Peyer's patch (tissue), 4 donors: ENCODE measurements around the gene DNHD1. TPM values are rescaled to one million over a fixed set of nuclear protein-coding genes. Genes with fewer than 3 reads are reported as not detected.

Experiments used
- DNase-seq, 3 donors: peaks; one replicate each; pipeline ENCODE4 v3.0.0-alpha.2; 2017 to 2019
- H3K27ac ChIP-seq, 4 donors: fragments of 200-600 bp; sonication (generic); one replicate each; pipeline ENCODE4 v1.5.1; 2016 to 2019
- H3K27me3 ChIP-seq, 2 donors: fragments of 200-600 bp; sonication (generic); one replicate each; pipeline ENCODE4 v1.5.1; 2019
- H3K36me3 ChIP-seq, 3 donors: fragments of 200-600 bp; sonication (generic); one replicate each; pipeline ENCODE4 v1.5.1; 2016 to 2019
- H3K4me1 ChIP-seq, 4 donors: fragments of 200-600 bp; sonication (generic); one replicate each; pipeline ENCODE4 v1.5.1; 2016 to 2019
- H3K4me3 ChIP-seq, 4 donors: fragments of 200-600 bp; sonication (generic); 1 replicate in 3 of 4; 2 replicates in 1 of 4; pipeline ENCODE4 v1.5.1; 2016 to 2019; ENCODE audit warnings: mild to moderate bottlenecking in 1 of 4
- H3K9me3 ChIP-seq, 4 donors: fragments of 200-600 bp; sonication (generic); one replicate each; pipeline ENCODE4 v1.5.1; 2016 to 2019; ENCODE audit warnings: mild to moderate bottlenecking in 1 of 4
- POLR2A ChIP-seq, 2 donors: fragments of 450-650 bp; IDR thresholded peaks; one replicate each; pipeline ENCODE4 v1.5.1; 2017; ENCODE audit warnings: antibody characterized with exemption in 2 of 2, mild to moderate bottlenecking in 2 of 2, moderate library complexity in 2 of 2
- total RNA-seq, 4 donors: library from RNA; depleted of rRNA; stranded (reverse); fragments of >200 nt; gene quantifications; one replicate each; pipeline ENCODE4 v1.1.0, GENCODE V29; 2016
- TF ChIP-seq, protein P1 (sequence below), 6 experiments: fragments of 450-650 bp in 4 of 6; fragments of 200-600 bp in 2 of 6; sonication (generic) in 1 of 6; IDR thresholded peaks; one replicate each; pipeline ENCODE4 v1.5.1; 2017 to 2019; ENCODE audit warnings: antibody characterized with exemption in 6 of 6, mild to moderate bottlenecking in 3 of 6, moderate library complexity in 1 of 6

DNHD1 gene
- total RNA-seq, 4 donors from 2014 or later, result 23.5 to 64.4 (median 52.0) TPM

GRCh38 chr11:6538945-6539344 lies 41.9 kb downstream of the DNHD1 start:
- Histone ChIP-seq H3K4me1 (no peaks in the 10 kb centered on the region), H3K27ac (no peak overlapping the region), H3K27me3 (no peaks in the 10 kb centered on the region), H3K4me3 (no peak overlapping the region), H3K9me3 (no peaks in the 10 kb centered on the region), H3K36me3 (peaks cover 0 to 4% (median 0%) of the 10 kb centered on the region in 3 donors)
- DNase-seq, result no peak
- TF ChIP-seq POLR2A (IDR thresholded peaks at IDR 0.05), result no peak
- TF ChIP-seq, protein P1, sequence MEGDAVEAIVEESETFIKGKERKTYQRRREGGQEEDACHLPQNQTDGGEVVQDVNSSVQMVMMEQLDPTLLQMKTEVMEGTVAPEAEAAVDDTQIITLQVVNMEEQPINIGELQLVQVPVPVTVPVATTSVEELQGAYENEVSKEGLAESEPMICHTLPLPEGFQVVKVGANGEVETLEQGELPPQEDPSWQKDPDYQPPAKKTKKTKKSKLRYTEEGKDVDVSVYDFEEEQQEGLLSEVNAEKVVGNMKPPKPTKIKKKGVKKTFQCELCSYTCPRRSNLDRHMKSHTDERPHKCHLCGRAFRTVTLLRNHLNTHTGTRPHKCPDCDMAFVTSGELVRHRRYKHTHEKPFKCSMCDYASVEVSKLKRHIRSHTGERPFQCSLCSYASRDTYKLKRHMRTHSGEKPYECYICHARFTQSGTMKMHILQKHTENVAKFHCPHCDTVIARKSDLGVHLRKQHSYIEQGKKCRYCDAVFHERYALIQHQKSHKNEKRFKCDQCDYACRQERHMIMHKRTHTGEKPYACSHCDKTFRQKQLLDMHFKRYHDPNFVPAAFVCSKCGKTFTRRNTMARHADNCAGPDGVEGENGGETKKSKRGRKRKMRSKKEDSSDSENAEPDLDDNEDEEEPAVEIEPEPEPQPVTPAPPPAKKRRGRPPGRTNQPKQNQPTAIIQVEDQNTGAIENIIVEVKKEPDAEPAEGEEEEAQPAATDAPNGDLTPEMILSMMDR (IDR thresholded peaks at IDR 0.05), result no peak

- no peak overlapping the region for H3K4me3 ChIP-seq
- no peaks in the 10 kb centered on the region for H3K27me3 ChIP-seq
- no peak for TF ChIP-seq POLR2A (IDR thresholded peaks at IDR 0.05)
- TF ChIP-seq, protein P1 (IDR thresholded peaks at IDR 0.05), result no peak
- peaks cover 0 to 11% (median 0%) of the 10 kb centered on the region in 3 donors for H3K36me3 ChIP-seq
- no peak for DNase-seq
- H3K4me1 ChIP-seq, result no peaks in the 10 kb centered on the region
- no peaks in the 10 kb centered on the region for H3K9me3 ChIP-seq
- H3K27ac ChIP-seq, result no peak overlapping the region
Measured at GRCh38 chr11:6539748-6540268, 42.7 kb downstream of the DNHD1 start.

DNA sequence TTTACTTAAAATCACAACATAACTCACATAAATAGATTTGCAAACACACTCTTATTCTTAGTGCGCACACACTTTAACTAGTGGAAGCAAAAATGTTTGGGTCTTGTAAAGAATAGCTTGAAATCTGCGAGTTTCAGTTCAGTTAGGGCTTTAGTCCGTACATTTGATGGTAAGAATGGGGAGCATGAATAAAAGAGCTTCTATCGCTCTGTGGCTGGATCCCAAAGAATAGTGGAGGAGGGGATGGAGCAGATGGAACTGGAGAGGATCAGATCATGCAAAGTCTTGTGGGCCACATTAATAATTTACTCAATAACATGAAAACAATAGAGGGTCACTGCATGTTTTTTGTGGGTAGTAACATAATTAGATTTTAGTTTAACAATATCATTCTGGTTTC lies 44.3 kb downstream of the DNHD1 start:
- Histone ChIP-seq H3K9me3 (no peaks in the 10 kb centered on the region), H3K27ac (no peak overlapping the region), H3K36me3 (peaks cover 0 to 15% (median 0%) of the 10 kb centered on the region in 3 donors), H3K4me1 (no peaks in the 10 kb centered on the region), H3K27me3 (no peaks in the 10 kb centered on the region), H3K4me3 (no peak overlapping the region)
- TF ChIP-seq, protein P1 (IDR thresholded peaks at IDR 0.05), result no peak
- no peak for TF ChIP-seq POLR2A (IDR thresholded peaks at IDR 0.05)
- DNase-seq, result no peak

GRCh38 chr11:6542727-6543126 lies 45.6 kb downstream of the DNHD1 start:
- Histone ChIP-seq H3K4me1 (no peaks in the 10 kb centered on the region), H3K27ac (no peak overlapping the region), H3K36me3 (peaks cover 0 to 15% (median 0%) of the 10 kb centered on the region in 3 donors), H3K27me3 (no peaks in the 10 kb centered on the region), H3K4me3 (no peak overlapping the region), H3K9me3 (no peaks in the 10 kb centered on the region)
- no peak for TF ChIP-seq POLR2A (IDR thresholded peaks at IDR 0.05)
- no peak for DNase-seq

DNA sequence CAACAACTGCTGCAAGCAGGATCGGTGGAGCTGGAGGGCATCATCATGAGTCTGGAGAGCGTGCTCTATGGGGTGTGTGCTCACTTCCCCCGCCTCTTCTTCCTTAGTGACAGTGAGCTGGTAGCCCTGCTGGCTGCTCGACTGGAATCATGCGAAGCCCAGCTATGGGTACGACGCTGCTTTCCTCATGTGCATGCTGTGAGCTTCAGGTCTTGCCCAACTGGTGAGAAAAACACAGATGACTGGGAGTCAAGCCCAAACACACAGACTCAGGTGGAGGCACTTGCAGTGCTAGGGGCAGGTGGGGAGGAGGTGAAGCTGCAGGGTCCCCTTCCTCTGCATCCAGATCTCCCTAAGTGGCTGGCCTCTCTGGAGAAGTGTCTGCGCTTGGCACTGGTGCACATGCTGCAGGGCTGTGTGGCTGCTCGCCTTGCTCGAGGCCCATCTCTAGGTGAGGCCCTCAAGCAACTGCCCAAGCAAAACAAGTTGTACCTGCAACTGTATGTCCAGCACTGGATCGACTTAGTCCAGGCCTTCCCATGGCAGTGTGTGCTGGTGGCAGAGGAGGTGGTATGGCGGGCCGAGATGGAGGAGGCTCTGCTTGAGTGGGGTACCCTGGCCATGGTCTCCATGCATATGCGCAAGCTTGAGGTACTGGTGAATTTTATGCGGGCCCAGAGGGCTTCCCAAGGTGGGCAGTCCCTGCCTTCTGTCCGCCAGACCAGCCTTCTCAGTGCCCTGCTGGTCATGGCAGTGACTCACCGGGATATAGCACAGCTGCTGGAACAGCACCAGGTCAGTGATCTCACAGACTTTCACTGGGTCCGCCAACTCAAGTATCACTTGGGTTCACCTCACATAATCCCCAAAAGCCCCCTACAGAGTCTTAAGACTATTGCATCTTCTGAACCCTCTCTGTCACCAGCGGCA lies 48.1 kb downstream of the DNHD1 start:
- H3K4me3 ChIP-seq, result no peak overlapping the region

More for the DNA sequence above, 48.1 kb downstream of the DNHD1 start:
- TF ChIP-seq, protein P1 (IDR thresholded peaks at IDR 0.05), result no peak
- no peak for TF ChIP-seq POLR2A (IDR thresholded peaks at IDR 0.05)
- H3K27ac ChIP-seq, result no peak overlapping the region
- DNase-seq, result peak in 1 of 3 donors; percentile 38
- peaks cover 0 to 15% (median 0%) of the 10 kb centered on the region in 3 donors for H3K36me3 ChIP-seq
- no peaks in the 10 kb centered on the region for H3K4me1 ChIP-seq
- no peaks in the 10 kb centered on the region for H3K27me3 ChIP-seq
- H3K9me3 ChIP-seq, result no peaks in the 10 kb centered on the region
